MM.1S (cell line): ENCODE data around the gene OR4X1.

ENCODE experiments used
- DNase-seq: peaks from one replicate; pipeline ENCODE4 v3.0.0-alpha.2; 2015
- H2AFZ ChIP-seq: fragments of 300-600 bp; sonication (generic); 2 replicates; pipeline ENCODE4 v1.6.0; 2016; ENCODE audit warnings: antibody characterized with exemption, low read length
- H3F3A ChIP-seq: fragments of 300-600 bp; sonication (generic); 2 replicates; pipeline ENCODE4 v1.6.1; 2016; ENCODE audit warnings: mild to moderate bottlenecking, antibody characterized with exemption, low read length, moderate library complexity, mixed read lengths; ENCODE audit not compliant: insufficient read depth
- H3K27ac ChIP-seq: fragments of 300-600 bp; sonication (generic); 2 replicates; pipeline ENCODE4 v1.5.1; 2016; ENCODE audit warnings: mild to moderate bottlenecking, low read length
- H3K27me3 ChIP-seq: fragments of 300-600 bp; sonication (generic); replicated peaks from 2 replicates; pipeline ENCODE4 v1.6.0; 2016; ENCODE audit warnings: low read length; ENCODE audit not compliant: insufficient read depth
- H3K36me3 ChIP-seq: fragments of 300-600 bp; sonication (generic); replicated peaks from 2 replicates; pipeline ENCODE4 v1.6.1; 2016; ENCODE audit warnings: mild to moderate bottlenecking, low read length, mixed read lengths; ENCODE audit not compliant: insufficient read depth
- H3K4me1 ChIP-seq: fragments of 300-600 bp; sonication (generic); 2 replicates; pipeline ENCODE4 v1.6.1; 2016; ENCODE audit warnings: low read length, mixed read lengths
- H3K4me2 ChIP-seq: fragments of 300-600 bp; sonication (generic); 2 replicates; pipeline ENCODE4 v1.6.0; 2016; ENCODE audit warnings: low read depth, low read length
- H3K4me3 ChIP-seq: fragments of 300-600 bp; sonication (generic); 2 replicates; pipeline ENCODE4 v1.5.1; 2016; ENCODE audit warnings: low read length, mixed read lengths
- H3K79me2 ChIP-seq: fragments of 300-600 bp; sonication (generic); 2 replicates; pipeline ENCODE4 v1.6.1; 2016; ENCODE audit warnings: mixed run types, low read length, mixed read lengths
- H3K9ac ChIP-seq: fragments of 300-600 bp; sonication (generic); 2 replicates; pipeline ENCODE4 v1.6.1; 2016; ENCODE audit warnings: low read length, mixed read lengths
- H3K9me2 ChIP-seq: fragments of 300-600 bp; sonication (generic); replicated peaks from 2 replicates; pipeline ENCODE4 v1.6.1; 2016; ENCODE audit warnings: mild to moderate bottlenecking, low read length, mixed read lengths; ENCODE audit not compliant: insufficient read depth
- H3K9me3 ChIP-seq: fragments of 300-600 bp; sonication (generic); replicated peaks from 2 replicates; pipeline ENCODE4 v1.6.1; 2016; ENCODE audit warnings: mild to moderate bottlenecking, low read length, mixed read lengths; ENCODE audit not compliant: insufficient read depth
- H4K20me1 ChIP-seq: fragments of 300-600 bp; sonication (generic); 2 replicates; pipeline ENCODE4 v1.6.1; 2016; ENCODE audit warnings: mild to moderate bottlenecking, low read length, moderate library complexity, mixed read lengths; ENCODE audit not compliant: insufficient read depth
- CTCF ChIP-seq: fragments of 300-600 bp; sonication (generic); IDR thresholded peaks from 2 replicates; pipeline ENCODE4 v1.5.1; 2016; ENCODE audit warnings: antibody characterized with exemption, low read length, mixed read lengths
- EZH2 ChIP-seq: fragments of 300-600 bp; sonication (generic); optimal IDR thresholded peaks from 2 replicates; pipeline ENCODE3; 2017; ENCODE audit warnings: low read depth, mild to moderate bottlenecking, antibody characterized with exemption, low read length, mixed read lengths
- EZH2phosphoT487 ChIP-seq: fragments of 300-600 bp; sonication (generic); IDR thresholded peaks from 2 replicates; pipeline ENCODE4 v1.6.1; 2018; ENCODE audit warnings: antibody characterized with exemption, low read length

The OR4X1 gene

DNA sequence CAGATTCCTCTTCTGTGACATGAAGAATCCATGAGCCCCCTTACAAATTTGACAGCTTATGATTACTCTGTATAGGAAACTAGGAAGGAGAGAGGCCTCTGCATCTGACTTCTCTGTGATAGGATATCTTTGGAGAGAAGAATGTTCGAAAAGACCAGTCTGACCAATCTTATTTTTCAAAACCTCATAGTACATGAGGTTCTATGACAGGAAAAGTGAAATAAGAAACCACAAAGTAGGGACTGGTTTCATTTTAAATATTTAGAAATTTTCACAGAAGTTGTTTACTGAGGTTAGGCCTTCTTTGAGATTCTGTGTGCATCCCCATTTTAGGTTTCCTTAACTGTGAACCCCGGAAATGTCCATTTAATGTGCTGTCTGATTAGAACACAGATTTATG lies 2.1 kb upstream of the OR4X1 start:
- no peaks in the 10 kb centered on the region for H3K79me2 ChIP-seq
- H2AFZ ChIP-seq, result no peak overlapping the region
- no peaks in the 10 kb centered on the region for H3K4me1 ChIP-seq
- no peaks in the 10 kb centered on the region for H3K27me3 ChIP-seq
- TF ChIP-seq EZH2 (no peak), CTCF (no peak), EZH2phosphoT487 (no peak)
- H3K27ac ChIP-seq, result no peak overlapping the region
- no peaks in the 10 kb centered on the region for H3K36me3 ChIP-seq
- no peak overlapping the region for H3K9ac ChIP-seq
- H3K4me3 ChIP-seq, result no peak overlapping the region
- no peaks in the 10 kb centered on the region for H4K20me1 ChIP-seq
- no peaks in the 10 kb centered on the region for H3K9me3 ChIP-seq
- no peak for DNase-seq
- H3K4me2 ChIP-seq, result no peak overlapping the region
- no peaks in the 10 kb centered on the region for H3F3A ChIP-seq
- no peaks in the 10 kb centered on the region for H3K9me2 ChIP-seq

GRCh38 chr11:48270621-48271020 lies 7.0 kb downstream of the OR4X1 start:
- no peaks in the 10 kb centered on the region for H3K36me3 ChIP-seq
- no peak overlapping the region for H3K27ac ChIP-seq
- no peaks in the 10 kb centered on the region for H4K20me1 ChIP-seq
- no peaks in the 10 kb centered on the region for H3K27me3 ChIP-seq
- H3K9me3 ChIP-seq, result no peaks in the 10 kb centered on the region
- no peak for DNase-seq
- H3F3A ChIP-seq, result no peaks in the 10 kb centered on the region
- TF ChIP-seq EZH2, result no peak
- TF ChIP-seq CTCF, result no peak
- TF ChIP-seq EZH2phosphoT487, result no peak
- H3K79me2 ChIP-seq, result no peaks in the 10 kb centered on the region
- H3K4me2 ChIP-seq, result no peak overlapping the region
- no peaks in the 10 kb centered on the region for H3K9me2 ChIP-seq
- H3K9ac ChIP-seq, result no peak overlapping the region
- no peak overlapping the region for H3K4me3 ChIP-seq
- no peaks in the 10 kb centered on the region for H3K4me1 ChIP-seq
- H2AFZ ChIP-seq, result no peak overlapping the region

- DNase-seq, result no peak
- Histone ChIP-seq H3F3A (no peaks in the 10 kb centered on the region), H3K27ac (no peak overlapping the region), H3K4me2 (no peak overlapping the region), H3K27me3 (no peaks in the 10 kb centered on the region), H3K79me2 (no peaks in the 10 kb centered on the region), H3K9ac (no peak overlapping the region), H3K36me3 (no peaks in the 10 kb centered on the region), H4K20me1 (no peaks in the 10 kb centered on the region), H3K4me3 (no peak overlapping the region), H3K4me1 (no peaks in the 10 kb centered on the region), H2AFZ (no peak overlapping the region), H3K9me3 (no peaks in the 10 kb centered on the region), H3K9me2 (no peaks in the 10 kb centered on the region)
- TF ChIP-seq CTCF (no peak), EZH2phosphoT487 (no peak), EZH2 (no peak)
Observed at GRCh38 chr11:48272606-48273005, 8.9 kb downstream of the OR4X1 start.
